Vagina (tissue), 2 donors: Measurements from ENCODE around the gene TMEM31. TPM values are rescaled to one million over a fixed set of nuclear protein-coding genes. Genes with fewer than 3 reads are reported as not detected.

Experiments used
- DNase-seq, 2 donors: peaks; one replicate each; pipeline ENCODE4 v3.0.0-alpha.2; 2017; ENCODE audit errors: extremely low spot score in 2 of 2
- H3K27ac ChIP-seq: fragments of 200-600 bp; sonication (generic); one replicate; pipeline ENCODE4 v1.5.1; 2019
- H3K27me3 ChIP-seq: fragments of 200-600 bp; sonication (generic); one replicate; pipeline ENCODE4 v1.5.1; 2019
- H3K36me3 ChIP-seq, 2 donors: fragments of 200-600 bp; sonication (generic); one replicate each; pipeline ENCODE4 v1.5.1; 2017 to 2019
- H3K4me1 ChIP-seq: fragments of 200-600 bp; sonication (generic); one replicate; pipeline ENCODE4 v1.5.1; 2019
- H3K4me3 ChIP-seq, 2 donors: fragments of 200-600 bp; sonication (generic); 1 replicate in 1 of 2; 2 replicates in 1 of 2; pipeline ENCODE4 v1.5.1; 2016 to 2019
- H3K9me3 ChIP-seq: fragments of 200-600 bp; sonication (generic); one replicate; pipeline ENCODE4 v1.5.1; 2019
- CTCF ChIP-seq, 3 experiments: fragments of 450-650 bp in 2 of 3; fragments of 200-600 bp in 1 of 3; sonication (generic) in 1 of 3; IDR thresholded peaks; one replicate each; pipeline ENCODE4 v1.5.1; 2017 to 2019; ENCODE audit warnings: antibody characterized with exemption in 3 of 3, mild to moderate bottlenecking in 2 of 3, moderate library complexity in 2 of 3
- POLR2A ChIP-seq, 2 donors: fragments of 450-650 bp; IDR thresholded peaks; one replicate each; pipeline ENCODE4 v1.6.1; 2017; ENCODE audit warnings: antibody characterized with exemption in 2 of 2, mild to moderate bottlenecking in 2 of 2, moderate library complexity in 2 of 2
- POLR2AphosphoS5 ChIP-seq, 2 donors: sonication (generic); formaldehyde crosslinking; IDR thresholded peaks; one replicate each; pipeline ENCODE4 v1.9.0; 2017; ENCODE audit warnings: antibody characterized with exemption in 2 of 2, mild to moderate bottlenecking in 2 of 2, low read depth in 1 of 2; ENCODE audit not compliant: insufficient read depth in 1 of 2
- intact Hi-C: fragments of 100-400 bp; cut with DNase I; formaldehyde crosslinking; loops from one replicate; pipeline ENCODE4 v1.15.1; 2023
- total RNA-seq: library from RNA; depleted of rRNA; stranded (reverse); fragments of >200 nt; gene quantifications from one replicate; pipeline ENCODE4 v1.2.3, GENCODE V29; 2016

Gene TMEM31
- total RNA-seq, 1 donor from 2014 or later: not detected

- H3K4me3 ChIP-seq: no peak overlapping the region
- TF ChIP-seq CTCF (IDR thresholded peaks at IDR 0.05) (no peak), POLR2A (IDR thresholded peaks at IDR 0.05) (no peak), POLR2AphosphoS5 (IDR thresholded peaks at IDR 0.05; ENCODE audit: insufficient read depth in 1 of 2, low read depth in 1 of 2) (no peak)
- H3K36me3 ChIP-seq: peaks cover 0 to 17% of the 10 kb centered on the region in 2 donors
- no peaks in the 10 kb centered on the region for H3K9me3 ChIP-seq
- intact Hi-C loops: no loop called here
- H3K27me3 ChIP-seq: no peaks in the 10 kb centered on the region
- H3K4me1 ChIP-seq: no peaks in the 10 kb centered on the region
- no peak overlapping the region for H3K27ac ChIP-seq
- no peak for DNase-seq
These were observed 35.9 kb upstream of the TMEM31 start for GRCh38 chrX:103674531-103675454.

- H3K4me1 ChIP-seq: no peaks in the 10 kb centered on the region
- H3K27ac ChIP-seq: no peak overlapping the region
- no peak for DNase-seq
- no peak overlapping the region for H3K4me3 ChIP-seq
- intact Hi-C loops: no loop called here
- H3K36me3 ChIP-seq: peaks cover 0 to 17% of the 10 kb centered on the region in 2 donors
- TF ChIP-seq POLR2A (IDR thresholded peaks at IDR 0.05) (no peak), POLR2AphosphoS5 (IDR thresholded peaks at IDR 0.05; ENCODE audit: insufficient read depth in 1 of 2, low read depth in 1 of 2) (no peak), CTCF (IDR thresholded peaks at IDR 0.05) (no peak)
- no peaks in the 10 kb centered on the region for H3K27me3 ChIP-seq
- no peaks in the 10 kb centered on the region for H3K9me3 ChIP-seq
These were observed 32.3 kb upstream of the TMEM31 start for GRCh38 chrX:103678199-103678993.

- H3K36me3 ChIP-seq: peaks cover 0 to 17% of the 10 kb centered on the region in 2 donors
- intact Hi-C loops: no loop called here
- DNase-seq: no peak
- no peak overlapping the region for H3K27ac ChIP-seq
- H3K27me3 ChIP-seq: no peaks in the 10 kb centered on the region
- H3K4me1 ChIP-seq: no peaks in the 10 kb centered on the region
- no peak overlapping the region for H3K4me3 ChIP-seq
- H3K9me3 ChIP-seq: no peaks in the 10 kb centered on the region
- TF ChIP-seq POLR2AphosphoS5 (IDR thresholded peaks at IDR 0.05; ENCODE audit: insufficient read depth in 1 of 2, low read depth in 1 of 2) (no peak), CTCF (IDR thresholded peaks at IDR 0.05) (no peak), POLR2A (IDR thresholded peaks at IDR 0.05) (no peak)
These were observed 29.3 kb upstream of the TMEM31 start for GRCh38 chrX:103681443-103681842.

GRCh38 chrX:103685396-103685795 is 25.3 kb upstream of the TMEM31 start:
- Histone ChIP-seq H3K27me3 (no peaks in the 10 kb centered on the region), H3K9me3 (no peaks in the 10 kb centered on the region), H3K4me3 (peak overlapping the region; percentile 46 to 59), H3K4me1 (no peaks in the 10 kb centered on the region), H3K27ac (peak overlapping the region; percentile 95), H3K36me3 (no peaks in the 10 kb centered on the region)
- intact Hi-C loops: loop anchor here (5.0 kb wide), 1 partner anchor 148 kb away; no protein-coding TSS in a partner anchor
- TF ChIP-seq CTCF (IDR thresholded peaks at IDR 0.05): no peak
- no peak for TF ChIP-seq POLR2AphosphoS5 (IDR thresholded peaks at IDR 0.05; ENCODE audit: insufficient read depth in 1 of 2, low read depth in 1 of 2)
- no peak for TF ChIP-seq POLR2A (IDR thresholded peaks at IDR 0.05)
- no peak for DNase-seq
